Nephron progenitor cell (in vitro differentiated cells): ENCODE data around the gene TMEM165.
A peak's percentile ranks its signal among the peaks of the same experiment; 100 is the strongest.
"Not testable (repeated sequence)": the region's sequence is repeated elsewhere in the genome, so short reads cannot be mapped to it uniquely, and the experiment has no call there.

Source experiments
- DNase-seq: peaks from one replicate; pipeline ENCODE4 v3.0.0; 2021
- H3K27ac Mint-ChIP-seq: 2 replicates; pipeline ENCODE4 v1.8.0; 2021; ENCODE audit warnings: mild to moderate bottlenecking, moderate library complexity, mixed read lengths
- H3K27me3 Mint-ChIP-seq: 2 replicates; pipeline ENCODE4 v1.8.0; 2021; ENCODE audit warnings: mild to moderate bottlenecking, low read depth, mixed read lengths; ENCODE audit not compliant: poor library complexity
- H3K36me3 Mint-ChIP-seq: 2 replicates; pipeline ENCODE4 v1.8.0; 2021; ENCODE audit warnings: low read depth, mixed read lengths
- H3K4me1 Mint-ChIP-seq: 2 replicates; pipeline ENCODE4 v1.8.0; 2021; ENCODE audit warnings: mixed read lengths
- H3K4me3 Mint-ChIP-seq: 2 replicates; pipeline ENCODE4 v1.8.0; 2021; ENCODE audit warnings: mild to moderate bottlenecking, moderate library complexity, mixed read lengths
- H3K9me3 Mint-ChIP-seq: 2 replicates; pipeline ENCODE4 v1.8.0; 2021; ENCODE audit warnings: mild to moderate bottlenecking, moderate library complexity, mixed read lengths
- TF ChIP-seq, protein P1 (sequence below): fragments of 200-600 bp; sonication (generic); IDR thresholded peaks from 2 replicates; pipeline ENCODE4 v1.5.0; 2021; ENCODE audit warnings: antibody characterized with exemption

Gene TMEM165

DNA sequence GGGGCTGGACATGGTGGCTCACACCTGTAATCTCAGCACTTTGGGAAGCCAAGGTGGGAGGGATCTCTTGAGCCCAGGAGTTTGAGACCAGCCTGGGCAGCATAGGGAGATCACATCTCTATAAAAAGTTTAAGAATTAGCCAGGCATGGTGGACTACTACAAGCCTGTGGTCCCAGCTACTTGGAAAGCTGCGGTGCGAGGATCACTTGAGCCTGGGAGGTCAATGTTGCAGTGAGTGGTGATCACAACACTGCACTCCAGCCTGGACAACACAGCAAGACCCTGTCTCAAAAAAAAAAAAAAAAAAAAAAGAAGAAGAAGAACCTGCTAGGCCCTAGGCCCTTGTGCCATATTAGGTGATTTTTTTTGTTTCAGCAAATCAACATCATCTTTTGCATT is 37.5 kb upstream of the TMEM165 start:
- TF ChIP-seq, protein P1, sequence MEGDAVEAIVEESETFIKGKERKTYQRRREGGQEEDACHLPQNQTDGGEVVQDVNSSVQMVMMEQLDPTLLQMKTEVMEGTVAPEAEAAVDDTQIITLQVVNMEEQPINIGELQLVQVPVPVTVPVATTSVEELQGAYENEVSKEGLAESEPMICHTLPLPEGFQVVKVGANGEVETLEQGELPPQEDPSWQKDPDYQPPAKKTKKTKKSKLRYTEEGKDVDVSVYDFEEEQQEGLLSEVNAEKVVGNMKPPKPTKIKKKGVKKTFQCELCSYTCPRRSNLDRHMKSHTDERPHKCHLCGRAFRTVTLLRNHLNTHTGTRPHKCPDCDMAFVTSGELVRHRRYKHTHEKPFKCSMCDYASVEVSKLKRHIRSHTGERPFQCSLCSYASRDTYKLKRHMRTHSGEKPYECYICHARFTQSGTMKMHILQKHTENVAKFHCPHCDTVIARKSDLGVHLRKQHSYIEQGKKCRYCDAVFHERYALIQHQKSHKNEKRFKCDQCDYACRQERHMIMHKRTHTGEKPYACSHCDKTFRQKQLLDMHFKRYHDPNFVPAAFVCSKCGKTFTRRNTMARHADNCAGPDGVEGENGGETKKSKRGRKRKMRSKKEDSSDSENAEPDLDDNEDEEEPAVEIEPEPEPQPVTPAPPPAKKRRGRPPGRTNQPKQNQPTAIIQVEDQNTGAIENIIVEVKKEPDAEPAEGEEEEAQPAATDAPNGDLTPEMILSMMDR: no peak
- peaks cover 9% of the 10 kb centered on the region for H3K9me3 Mint-ChIP-seq

GRCh38 chr4:55358668-55359067 is 37.1 kb upstream of the TMEM165 start:
- Mint-ChIP-seq H3K27ac (no peak overlapping the region), H3K27me3 (peaks cover 7% of the 10 kb centered on the region), H3K4me3 (no peak overlapping the region), H3K9me3 (peaks cover 9% of the 10 kb centered on the region), H3K4me1 (peaks cover 30% of the 10 kb centered on the region), H3K36me3 (peaks cover 36% of the 10 kb centered on the region)
- TF ChIP-seq, protein P1: no peak
- no peak for DNase-seq

More for the DNA sequence above, 37.5 kb upstream of the TMEM165 start:
- no peak overlapping the region for H3K27ac Mint-ChIP-seq
- DNase-seq: no peak
- H3K36me3 Mint-ChIP-seq: peaks cover 39% of the 10 kb centered on the region
- H3K27me3 Mint-ChIP-seq: peaks cover 3% of the 10 kb centered on the region
- no peak overlapping the region for H3K4me3 Mint-ChIP-seq
- H3K4me1 Mint-ChIP-seq: peaks cover 26% of the 10 kb centered on the region

DNA sequence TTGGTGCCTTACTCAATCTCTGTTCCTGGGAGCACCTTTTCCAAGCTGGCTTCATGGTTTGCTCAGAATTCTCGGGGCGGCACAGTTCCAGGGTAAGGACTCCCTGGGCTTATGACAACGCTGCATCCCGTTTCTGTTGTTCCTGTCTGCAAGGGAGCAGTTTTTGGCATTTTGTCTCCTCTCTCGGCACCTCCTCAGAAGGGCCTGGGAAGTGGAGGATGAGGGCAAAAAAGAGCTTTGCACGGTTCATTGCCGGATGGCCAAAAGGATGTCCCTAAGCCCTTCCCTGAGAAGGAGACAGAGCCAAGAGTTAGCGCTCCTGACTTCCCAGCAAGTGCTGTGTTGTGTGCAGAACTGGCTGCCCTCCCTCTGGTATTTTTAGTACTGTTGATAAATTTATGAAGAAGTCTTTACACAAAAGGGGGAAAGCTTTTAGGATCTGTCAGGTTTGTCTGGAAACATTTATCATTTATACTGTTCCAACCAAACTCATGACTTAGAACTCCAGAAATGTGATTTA is 36.3 kb upstream of the TMEM165 start:
- Mint-ChIP-seq H3K36me3 (peaks cover 38% of the 10 kb centered on the region), H3K27me3 (peaks cover 7% of the 10 kb centered on the region), H3K9me3 (peaks cover 7% of the 10 kb centered on the region), H3K4me1 (peaks cover 37% of the 10 kb centered on the region), H3K4me3 (no peak overlapping the region), H3K27ac (no peak overlapping the region)
- no peak for DNase-seq
- TF ChIP-seq, protein P1: no peak

DNA sequence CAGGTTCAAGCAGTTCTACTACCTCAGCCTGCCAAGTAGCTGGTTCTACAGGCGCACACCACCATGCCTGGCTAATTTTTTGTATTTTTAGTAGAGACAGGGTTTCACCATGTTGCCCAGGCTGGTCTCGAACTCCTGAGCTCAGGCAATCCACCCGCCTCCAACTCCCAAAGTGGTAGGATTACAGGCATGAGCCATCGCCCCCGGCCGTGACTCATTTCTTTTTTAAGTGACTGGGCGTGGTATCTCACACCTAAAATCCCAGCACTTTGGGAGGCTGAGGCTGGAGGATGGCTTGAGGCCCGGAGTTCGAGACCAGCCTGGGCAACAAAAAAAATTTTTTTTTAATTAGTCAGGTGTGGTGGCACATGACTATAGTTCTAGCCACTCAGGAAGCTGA is 32.8 kb upstream of the TMEM165 start:
- Mint-ChIP-seq H3K4me1 (peaks cover 36% of the 10 kb centered on the region), H3K36me3 (peaks cover 45% of the 10 kb centered on the region)
- not testable (repeated sequence) for DNase-seq, H3K27ac Mint-ChIP-seq, H3K9me3 Mint-ChIP-seq, H3K27me3 Mint-ChIP-seq, H3K4me3 Mint-ChIP-seq

DNA sequence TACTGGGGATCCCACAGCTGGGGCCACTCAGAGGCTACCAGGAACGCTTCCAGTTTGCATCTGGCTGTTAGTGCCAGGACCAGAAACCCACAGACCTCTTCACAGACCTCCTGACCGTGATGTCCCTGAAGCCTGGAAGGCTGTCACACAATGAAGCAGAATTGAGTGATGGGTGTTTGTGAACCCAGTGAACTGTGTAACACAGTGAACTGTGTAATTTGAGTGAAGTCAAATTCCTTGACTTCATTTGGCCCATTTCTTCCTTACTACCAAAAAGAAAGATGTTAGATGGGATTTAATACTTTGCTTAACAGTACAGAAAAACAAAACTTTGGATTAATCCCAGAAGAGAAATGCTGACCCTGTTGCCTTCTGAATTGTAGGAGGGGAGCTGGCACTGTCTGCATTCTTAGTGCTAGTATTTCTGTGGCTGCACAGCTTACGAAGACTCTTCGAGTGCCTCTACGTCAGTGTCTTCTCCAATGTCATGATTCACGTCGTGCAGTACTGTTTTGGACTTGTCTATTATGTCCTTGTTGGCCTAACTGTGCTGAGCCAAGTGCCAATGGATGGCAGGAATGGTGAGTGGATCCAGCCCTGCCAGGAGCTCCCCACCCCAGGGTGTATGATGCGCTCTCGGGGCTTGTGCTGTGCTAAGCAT is 31.9 kb upstream of the TMEM165 start:
- Mint-ChIP-seq H3K36me3 (peaks cover 45% of the 10 kb centered on the region), H3K9me3 (no peaks in the 10 kb centered on the region), H3K27ac (peak overlapping the region; percentile 73), H3K4me3 (no peak overlapping the region), H3K4me1 (peaks cover 36% of the 10 kb centered on the region), H3K27me3 (peaks cover 4% of the 10 kb centered on the region)
- TF ChIP-seq, protein P1: no peak
- peak; percentile 15 for DNase-seq

- H3K36me3 Mint-ChIP-seq: peaks cover 40% of the 10 kb centered on the region
- H3K27me3 Mint-ChIP-seq: peaks cover 4% of the 10 kb centered on the region
- no peak overlapping the region for H3K4me3 Mint-ChIP-seq
- no peaks in the 10 kb centered on the region for H3K9me3 Mint-ChIP-seq
- TF ChIP-seq, protein P1: no peak
- H3K4me1 Mint-ChIP-seq: peaks cover 36% of the 10 kb centered on the region
- no peak overlapping the region for H3K27ac Mint-ChIP-seq
- DNase-seq: no peak
Measured at GRCh38 chr4:55364691-55365344, 30.9 kb upstream of the TMEM165 start.
